Fibroblast of lung (primary cell): ENCODE measurements around the gene SETX. TPM values are rescaled to one million over a fixed set of nuclear protein-coding genes. Genes with fewer than 3 reads are reported as not detected.

ENCODE experiments used
- DNase-seq, 2 donors: peaks; one replicate each; pipeline versions ENCODE4 v3.0.0 to v3.0.0-alpha.2; 2010; ENCODE audit warnings: low read depth in 2 of 2
- H2AFZ ChIP-seq: 2 replicates; pipeline ENCODE4 v1.5.1; 2012; ENCODE audit warnings: low read length, control low read depth, inconsistent platforms
- H3K27ac ChIP-seq: 2 replicates; pipeline ENCODE4 v1.5.1; 2011; ENCODE audit warnings: low read length, control low read depth; ENCODE audit not compliant: insufficient read depth
- H3K27me3 ChIP-seq: 2 replicates; pipeline ENCODE4 v1.5.1; 2011; ENCODE audit warnings: mild to moderate bottlenecking, low read length; ENCODE audit not compliant: control insufficient read depth, insufficient read depth
- H3K36me3 ChIP-seq: 2 replicates; pipeline ENCODE4 v1.5.1; 2011; ENCODE audit warnings: low read length; ENCODE audit not compliant: control insufficient read depth, insufficient read depth
- H3K4me1 ChIP-seq: 2 replicates; pipeline ENCODE4 v1.5.1; 2011; ENCODE audit warnings: low read length; ENCODE audit not compliant: control insufficient read depth, insufficient read depth; ENCODE audit errors: extremely low read depth
- H3K4me2 ChIP-seq: 2 replicates; pipeline ENCODE4 v1.5.1; 2011; ENCODE audit warnings: low read length, control low read depth; ENCODE audit not compliant: insufficient read depth; ENCODE audit errors: extremely low read depth
- H3K4me3 ChIP-seq, 4 experiments: fragments of 200-600 bp in 1 of 4; sonication (generic) in 1 of 4; replicated peaks in 1 of 4; 2 replicates each; pipeline ENCODE4 v1.5.1; 2011 to 2016; ENCODE audit warnings: low read length in 4 of 4, low read depth in 3 of 4, mild to moderate bottlenecking in 3 of 4, control low read depth in 2 of 4, inconsistent platforms in 1 of 4, mixed read lengths in 1 of 4; ENCODE audit not compliant: insufficient read depth in 1 of 4; ENCODE audit errors: control extremely low read depth in 1 of 4
- H3K79me2 ChIP-seq: 2 replicates; pipeline ENCODE4 v1.5.1; 2012; ENCODE audit warnings: mild to moderate bottlenecking, low read length, inconsistent platforms; ENCODE audit not compliant: control insufficient read depth, insufficient read depth
- H3K9ac ChIP-seq: 2 replicates; pipeline ENCODE4 v1.5.1; 2011; ENCODE audit warnings: mild to moderate bottlenecking, low read length, control low read depth; ENCODE audit not compliant: insufficient read depth
- H3K9me3 ChIP-seq: 2 replicates; pipeline ENCODE4 v1.5.1; 2012; ENCODE audit warnings: low read depth, low read length; ENCODE audit not compliant: control insufficient read depth, insufficient read depth
- H4K20me1 ChIP-seq: 2 replicates; pipeline ENCODE4 v1.5.1; 2011; ENCODE audit warnings: low read length; ENCODE audit not compliant: control insufficient read depth, insufficient read depth; ENCODE audit errors: extremely low read depth
- EZH2 ChIP-seq: IDR thresholded peaks from 2 replicates; pipeline ENCODE4 v1.5.1; 2012; ENCODE audit warnings: low read length, control low read depth, mild to moderate bottlenecking; ENCODE audit errors: missing control alignments
- polyA plus RNA-seq, 2 donors: library from polyadenylated mRNA; depleted of rRNA in 1 of 2; stranded (reverse) in 1 of 2; unstranded in 1 of 2; fragments of >200 nt; gene quantifications; 2 replicates each; pipeline ENCODE4 v1.2.1, GENCODE V29; 2011 to 2012; ENCODE audit warnings: missing spikeins in 1 of 2
- total RNA-seq: library from RNA; depleted of rRNA; stranded (reverse); fragments of >200 nt; gene quantifications from 2 replicates; pipeline ENCODE4 v1.2.1, GENCODE V29; 2014
- TF ChIP-seq, protein P1 (sequence below), 2 donors: IDR thresholded peaks in 1 of 2; conservative IDR thresholded peaks in 1 of 2; 1 replicate in 1 of 2; 2 replicates in 1 of 2; pipeline ENCODE4 v1.5.1; 2011 to 2012; ENCODE audit warnings: low read length in 2 of 2, control low read depth in 1 of 2, inconsistent platforms in 1 of 2, low read depth in 1 of 2, mild to moderate bottlenecking in 1 of 2

The SETX gene
- total and polyA plus RNA-seq, 2 donors (not counting 1 experiment from before 2014, with no cell fraction given) = 31.5 to 78.3 TPM

DNA sequence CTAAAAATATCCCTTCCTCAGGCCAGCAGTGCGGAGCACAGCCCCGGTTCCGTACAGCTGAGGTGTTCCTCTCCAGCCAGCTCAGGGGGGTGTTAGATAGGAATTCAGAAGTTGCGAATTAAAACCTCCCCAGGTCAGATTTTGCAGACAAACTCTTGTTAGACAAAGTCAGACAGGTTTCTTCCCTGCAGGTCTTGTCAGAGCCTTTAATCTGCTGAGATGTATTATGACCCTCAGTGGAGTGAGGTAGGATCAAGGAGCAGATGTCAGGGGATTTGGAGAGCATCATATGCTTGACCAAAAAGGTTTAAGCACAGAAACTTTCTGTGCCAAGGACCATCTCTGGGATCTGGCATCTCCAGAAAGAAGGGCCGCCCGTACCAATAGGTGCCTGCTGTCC is 132.8 kb downstream of the SETX start:
- TF ChIP-seq, protein P1, sequence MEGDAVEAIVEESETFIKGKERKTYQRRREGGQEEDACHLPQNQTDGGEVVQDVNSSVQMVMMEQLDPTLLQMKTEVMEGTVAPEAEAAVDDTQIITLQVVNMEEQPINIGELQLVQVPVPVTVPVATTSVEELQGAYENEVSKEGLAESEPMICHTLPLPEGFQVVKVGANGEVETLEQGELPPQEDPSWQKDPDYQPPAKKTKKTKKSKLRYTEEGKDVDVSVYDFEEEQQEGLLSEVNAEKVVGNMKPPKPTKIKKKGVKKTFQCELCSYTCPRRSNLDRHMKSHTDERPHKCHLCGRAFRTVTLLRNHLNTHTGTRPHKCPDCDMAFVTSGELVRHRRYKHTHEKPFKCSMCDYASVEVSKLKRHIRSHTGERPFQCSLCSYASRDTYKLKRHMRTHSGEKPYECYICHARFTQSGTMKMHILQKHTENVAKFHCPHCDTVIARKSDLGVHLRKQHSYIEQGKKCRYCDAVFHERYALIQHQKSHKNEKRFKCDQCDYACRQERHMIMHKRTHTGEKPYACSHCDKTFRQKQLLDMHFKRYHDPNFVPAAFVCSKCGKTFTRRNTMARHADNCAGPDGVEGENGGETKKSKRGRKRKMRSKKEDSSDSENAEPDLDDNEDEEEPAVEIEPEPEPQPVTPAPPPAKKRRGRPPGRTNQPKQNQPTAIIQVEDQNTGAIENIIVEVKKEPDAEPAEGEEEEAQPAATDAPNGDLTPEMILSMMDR (conservative IDR thresholded peaks at IDR 0.05 in 1 of 2, IDR thresholded peaks at IDR 0.05 in 1 of 2; ENCODE audit: low read depth in 1 of 2, low read length in 2 of 2) = no peak
- no peak for TF ChIP-seq EZH2
- Histone ChIP-seq H3K9me3 (no peaks in the 10 kb centered on the region), H3K27ac (no peak overlapping the region), H3K79me2 (no peaks in the 10 kb centered on the region), H3K4me3 (no peak overlapping the region), H3K36me3 (no peaks in the 10 kb centered on the region), H4K20me1 (no peaks in the 10 kb centered on the region), H2AFZ (no peak overlapping the region), H3K4me2 (no peak overlapping the region), H3K4me1 (no peaks in the 10 kb centered on the region), H3K27me3 (peaks cover 3% of the 10 kb centered on the region), H3K9ac (no peak overlapping the region)
- no peak for DNase-seq

DNA sequence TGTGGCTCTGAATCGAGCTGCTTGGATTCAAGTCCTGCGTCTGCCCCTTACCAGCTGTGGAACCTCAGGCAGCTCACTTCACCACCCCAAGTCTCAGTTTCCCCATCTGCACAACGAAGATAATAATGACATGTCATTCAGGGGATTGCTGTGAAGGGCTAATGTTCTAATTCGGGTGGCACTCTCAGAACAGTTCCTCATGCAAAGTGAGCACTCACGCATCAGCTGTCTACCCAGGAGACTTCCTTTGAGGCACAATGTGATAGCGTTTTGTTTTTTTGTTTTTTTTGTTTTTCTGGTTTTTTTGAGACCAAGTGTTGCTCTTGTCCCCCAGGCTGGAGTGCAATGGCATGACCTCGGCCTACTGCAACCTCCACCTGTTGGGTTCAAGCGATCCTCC is 136.6 kb downstream of the SETX start:
- peaks cover 3% of the 10 kb centered on the region for H3K27me3 ChIP-seq
- no peak overlapping the region for H3K27ac ChIP-seq
- no peak overlapping the region for H3K9ac ChIP-seq
- H3K4me1 ChIP-seq = peaks cover 2% of the 10 kb centered on the region
- TF ChIP-seq, protein P1 (conservative IDR thresholded peaks at IDR 0.05 in 1 of 2, IDR thresholded peaks at IDR 0.05 in 1 of 2; ENCODE audit: low read depth in 1 of 2, low read length in 2 of 2) = no peak
- no peak for TF ChIP-seq EZH2
- H3K4me2 ChIP-seq = no peak overlapping the region
- no peak overlapping the region for H2AFZ ChIP-seq
- DNase-seq = no peak
- H3K9me3 ChIP-seq = no peaks in the 10 kb centered on the region
- H3K36me3 ChIP-seq = no peaks in the 10 kb centered on the region
- no peak overlapping the region for H3K4me3 ChIP-seq
- H3K79me2 ChIP-seq = no peaks in the 10 kb centered on the region
- H4K20me1 ChIP-seq = no peaks in the 10 kb centered on the region

DNA sequence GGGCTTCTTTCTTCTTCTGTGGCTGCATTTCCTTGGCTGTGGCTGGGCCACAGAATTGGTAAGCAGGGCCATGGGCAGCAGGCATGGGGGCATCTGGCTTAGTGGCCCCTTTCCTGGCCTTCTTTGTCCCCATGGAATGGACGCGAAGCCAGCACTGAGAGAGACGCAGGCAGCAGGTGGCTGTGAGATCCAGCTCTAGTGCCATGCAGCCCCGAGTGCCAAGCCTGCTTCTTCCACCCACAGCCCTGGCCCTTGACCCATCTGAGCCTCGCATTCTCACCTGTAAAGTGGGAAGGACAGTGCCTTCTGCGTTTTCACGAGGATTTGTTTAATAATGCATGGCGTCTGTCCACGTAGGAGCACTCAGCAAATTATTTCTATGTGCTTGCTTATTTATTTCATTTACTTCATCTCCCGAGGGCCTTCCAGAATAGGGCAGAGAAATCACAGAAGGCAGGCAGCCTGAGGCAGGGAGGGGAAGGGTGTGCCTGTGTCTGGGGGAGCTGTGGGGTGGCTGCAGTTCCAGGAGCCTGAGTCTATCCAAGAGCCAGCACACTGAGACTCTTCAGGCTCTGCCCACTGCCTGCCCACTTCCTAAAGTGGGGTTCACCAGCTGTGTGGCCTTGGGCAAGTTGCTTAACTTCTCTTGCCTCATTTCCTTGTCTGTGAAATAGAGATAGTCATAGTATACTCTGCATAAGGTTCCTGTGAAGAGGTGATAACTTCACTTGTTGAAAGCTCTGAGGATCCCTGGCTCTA is 137.7 kb downstream of the SETX start:
- peaks cover 2% of the 10 kb centered on the region for H3K4me1 ChIP-seq
- no peaks in the 10 kb centered on the region for H3K79me2 ChIP-seq
- H3K27ac ChIP-seq = no peak overlapping the region
- DNase-seq = no peak
- no peak overlapping the region for H3K4me3 ChIP-seq
- H3K27me3 ChIP-seq = peaks cover 4% of the 10 kb centered on the region
- no peak for TF ChIP-seq EZH2
- TF ChIP-seq, protein P1 (conservative IDR thresholded peaks at IDR 0.05 in 1 of 2, IDR thresholded peaks at IDR 0.05 in 1 of 2; ENCODE audit: low read depth in 1 of 2, low read length in 2 of 2) = no peak
- no peaks in the 10 kb centered on the region for H3K36me3 ChIP-seq
- H3K9ac ChIP-seq = no peak overlapping the region
- H4K20me1 ChIP-seq = no peaks in the 10 kb centered on the region
- no peaks in the 10 kb centered on the region for H3K9me3 ChIP-seq
- H2AFZ ChIP-seq = no peak overlapping the region
- no peak overlapping the region for H3K4me2 ChIP-seq
